K562 (cell line): ENCODE data around the gene ARF5.

ENCODE experiments used
- CREM ChIP-seq: IDR thresholded peaks from 2 replicates; pipeline ENCODE4 v1.6.1; 2014; ENCODE audit warnings: antibody characterized with exemption, low read depth
- CTCF ChIP-seq, 3 experiments: IDR thresholded peaks in 2 of 3; conservative IDR thresholded peaks in 1 of 3; 2 replicates each; pipeline ENCODE4 v1.5.1; 2011 to 2012; ENCODE audit warnings: low read length in 3 of 3, mild to moderate bottlenecking in 3 of 3, control low read depth in 2 of 3, improper control_type of control experiment in 1 of 3, inconsistent platforms in 1 of 3, low read depth in 1 of 3, mixed read lengths in 1 of 3, moderate library complexity in 1 of 3; ENCODE audit not compliant: insufficient read depth in 2 of 3
- KDM1A ChIP-seq, 2 experiments: fragments of 450-650 bp; IDR thresholded peaks; 2 replicates each; pipeline ENCODE4 v1.6.1; 2016; ENCODE audit warnings: mild to moderate bottlenecking in 2 of 2
- KHSRP ChIP-seq: fragments of 450-650 bp; IDR thresholded peaks from 2 replicates; pipeline ENCODE4 v1.6.1; 2017
- NBN ChIP-seq: fragments of 450-650 bp; IDR thresholded peaks from 2 replicates; pipeline ENCODE4 v1.6.1; 2016; ENCODE audit warnings: low read depth, mild to moderate bottlenecking
- PREB ChIP-seq: sonication (generic); formaldehyde crosslinking; IDR thresholded peaks from 2 replicates; pipeline ENCODE4 v1.8.1; 2023; ENCODE audit warnings: mild to moderate bottlenecking, missing genetic modification reagents
- PTTG1 ChIP-seq: fragments of 450-650 bp; IDR thresholded peaks from 2 replicates; pipeline ENCODE4 v1.6.1; 2016; ENCODE audit warnings: low read depth, mild to moderate bottlenecking, missing genetic modification characterization, missing compliant biosample characterization
- RFX1 ChIP-seq: fragments of 450-650 bp; IDR thresholded peaks from 2 replicates; pipeline ENCODE4 v1.6.1; 2016; ENCODE audit warnings: mild to moderate bottlenecking, moderate library complexity
- ZBTB33 ChIP-seq: sonication (generic); formaldehyde crosslinking; IDR thresholded peaks from 2 replicates; pipeline ENCODE4 v1.8.1; 2023; ENCODE audit warnings: mild to moderate bottlenecking, missing genetic modification reagents
- ZNF311 ChIP-seq: fragments of 250-450 bp; sonication (Bioruptor Pico); IDR thresholded peaks from 2 replicates; pipeline ENCODE4 v1.4.0; 2020; ENCODE audit warnings: mild to moderate bottlenecking, moderate library complexity
- ZNF324 ChIP-seq: fragments of 250-450 bp; sonication (Bioruptor Pico); IDR thresholded peaks from 2 replicates; pipeline ENCODE4 v1.4.0; 2020; ENCODE audit warnings: mild to moderate bottlenecking
- ZNF445 ChIP-seq: fragments of 250-450 bp; sonication (Bioruptor Pico); IDR thresholded peaks from 2 replicates; pipeline ENCODE4 v1.4.0; 2020; ENCODE audit warnings: low read depth, mild to moderate bottlenecking, moderate library complexity

- no peak for TF ChIP-seq ZNF324 (CRISPR knock-in tag)
- no peak for TF ChIP-seq PREB (CRISPR knock-in tag)
- TF ChIP-seq ZNF311 (CRISPR knock-in tag), result no peak
- no peak for TF ChIP-seq KDM1A (IDR thresholded peaks at IDR 0.05)
- no peak for TF ChIP-seq KHSRP
- TF ChIP-seq CTCF (IDR thresholded peaks at IDR 0.05 in 2 of 3, conservative IDR thresholded peaks at IDR 0.05 in 1 of 3; ENCODE audit: insufficient read depth in 2 of 3, low read depth in 1 of 3, low read length in 3 of 3), result no peak
- no peak for TF ChIP-seq ZBTB33 (CRISPR knock-in tag)
- TF ChIP-seq PTTG1 (tag), result no peak
- TF ChIP-seq RFX1, result no peak
- no peak for TF ChIP-seq NBN
- TF ChIP-seq ZNF445, result no peak
- TF ChIP-seq CREM, result no peak
Measured at GRCh38 chr7:127594490-127594889, 6.3 kb downstream of the ARF5 start.
